WTC11 (cell line): ENCODE data around the gene CDSN.

Experiments
- CBFB ChIP-seq: sonication (generic); formaldehyde crosslinking; IDR thresholded peaks from 2 replicates; pipeline ENCODE4 v1.8.1; 2022; ENCODE audit warnings: mild to moderate bottlenecking, low read depth, missing genetic modification reagents
- JUN ChIP-seq: sonication (generic); formaldehyde crosslinking; IDR thresholded peaks from 2 replicates; pipeline ENCODE4 v1.8.0; 2023; ENCODE audit warnings: mild to moderate bottlenecking, missing genetic modification reagents
- MAX ChIP-seq: sonication (generic); formaldehyde crosslinking; IDR thresholded peaks from 2 replicates; pipeline ENCODE4 v1.8.0; 2022; ENCODE audit warnings: mild to moderate bottlenecking, missing genetic modification reagents
- TEAD4 ChIP-seq: sonication (generic); formaldehyde crosslinking; IDR thresholded peaks from 2 replicates; pipeline ENCODE4 v1.8.0; 2022; ENCODE audit warnings: mild to moderate bottlenecking, missing genetic modification reagents
- TF ChIP-seq, protein P1 (sequence below): fragments of 200-600 bp; IDR thresholded peaks from 2 replicates; pipeline ENCODE4 v1.8.0; 2022; ENCODE audit warnings: antibody characterized with exemption
- TF ChIP-seq, protein P2 (sequence below): sonication (generic); formaldehyde crosslinking; IDR thresholded peaks from 2 replicates; pipeline ENCODE4 v1.8.0; 2022; ENCODE audit warnings: mild to moderate bottlenecking, missing genetic modification reagents
- TF ChIP-seq, protein P3 (sequence below): sonication (generic); formaldehyde crosslinking; IDR thresholded peaks from 2 replicates; pipeline ENCODE4 v1.8.1; 2023; ENCODE audit warnings: mild to moderate bottlenecking, moderate library complexity, missing genetic modification reagents

GRCh38 chr6:31154436-31154835 is 34.2 kb upstream of the CDSN start:
- TF ChIP-seq MAX (no peak), JUN (no peak), CBFB (CRISPR knock-in tag) (no peak), TEAD4 (CRISPR knock-in tag) (no peak)
- TF ChIP-seq, protein P1, sequence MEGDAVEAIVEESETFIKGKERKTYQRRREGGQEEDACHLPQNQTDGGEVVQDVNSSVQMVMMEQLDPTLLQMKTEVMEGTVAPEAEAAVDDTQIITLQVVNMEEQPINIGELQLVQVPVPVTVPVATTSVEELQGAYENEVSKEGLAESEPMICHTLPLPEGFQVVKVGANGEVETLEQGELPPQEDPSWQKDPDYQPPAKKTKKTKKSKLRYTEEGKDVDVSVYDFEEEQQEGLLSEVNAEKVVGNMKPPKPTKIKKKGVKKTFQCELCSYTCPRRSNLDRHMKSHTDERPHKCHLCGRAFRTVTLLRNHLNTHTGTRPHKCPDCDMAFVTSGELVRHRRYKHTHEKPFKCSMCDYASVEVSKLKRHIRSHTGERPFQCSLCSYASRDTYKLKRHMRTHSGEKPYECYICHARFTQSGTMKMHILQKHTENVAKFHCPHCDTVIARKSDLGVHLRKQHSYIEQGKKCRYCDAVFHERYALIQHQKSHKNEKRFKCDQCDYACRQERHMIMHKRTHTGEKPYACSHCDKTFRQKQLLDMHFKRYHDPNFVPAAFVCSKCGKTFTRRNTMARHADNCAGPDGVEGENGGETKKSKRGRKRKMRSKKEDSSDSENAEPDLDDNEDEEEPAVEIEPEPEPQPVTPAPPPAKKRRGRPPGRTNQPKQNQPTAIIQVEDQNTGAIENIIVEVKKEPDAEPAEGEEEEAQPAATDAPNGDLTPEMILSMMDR = no peak
- TF ChIP-seq, protein P2, sequence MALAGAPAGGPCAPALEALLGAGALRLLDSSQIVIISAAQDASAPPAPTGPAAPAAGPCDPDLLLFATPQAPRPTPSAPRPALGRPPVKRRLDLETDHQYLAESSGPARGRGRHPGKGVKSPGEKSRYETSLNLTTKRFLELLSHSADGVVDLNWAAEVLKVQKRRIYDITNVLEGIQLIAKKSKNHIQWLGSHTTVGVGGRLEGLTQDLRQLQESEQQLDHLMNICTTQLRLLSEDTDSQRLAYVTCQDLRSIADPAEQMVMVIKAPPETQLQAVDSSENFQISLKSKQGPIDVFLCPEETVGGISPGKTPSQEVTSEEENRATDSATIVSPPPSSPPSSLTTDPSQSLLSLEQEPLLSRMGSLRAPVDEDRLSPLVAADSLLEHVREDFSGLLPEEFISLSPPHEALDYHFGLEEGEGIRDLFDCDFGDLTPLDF (CRISPR knock-in tag) = no peak
- TF ChIP-seq, protein P3, sequence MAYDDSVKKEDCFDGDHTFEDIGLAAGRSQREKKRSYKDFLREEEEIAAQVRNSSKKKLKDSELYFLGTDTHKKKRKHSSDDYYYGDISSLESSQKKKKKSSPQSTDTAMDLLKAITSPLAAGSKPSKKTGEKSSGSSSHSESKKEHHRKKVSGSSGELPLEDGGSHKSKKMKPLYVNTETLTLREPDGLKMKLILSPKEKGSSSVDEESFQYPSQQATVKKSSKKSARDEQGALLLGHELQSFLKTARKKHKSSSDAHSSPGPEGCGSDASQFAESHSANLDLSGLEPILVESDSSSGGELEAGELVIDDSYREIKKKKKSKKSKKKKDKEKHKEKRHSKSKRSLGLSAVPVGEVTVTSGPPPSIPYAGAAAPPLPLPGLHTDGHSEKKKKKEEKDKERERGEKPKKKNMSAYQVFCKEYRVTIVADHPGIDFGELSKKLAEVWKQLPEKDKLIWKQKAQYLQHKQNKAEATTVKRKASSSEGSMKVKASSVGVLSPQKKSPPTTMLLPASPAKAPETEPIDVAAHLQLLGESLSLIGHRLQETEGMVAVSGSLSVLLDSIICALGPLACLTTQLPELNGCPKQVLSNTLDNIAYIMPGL (CRISPR knock-in tag) = no peak
